ENCODE measurements around the gene AARS2. TPM values are rescaled to one million over a fixed set of nuclear protein-coding genes. Genes with fewer than 3 reads are reported as not detected.

Gene AARS2
- total and polyA plus RNA-seq, 10 of the 15 experiments (the other 5 are each of a cell fraction or from before 2014, with no cell fraction given): 0.71 to 18.3 (median 12.7) TPM

DNA sequence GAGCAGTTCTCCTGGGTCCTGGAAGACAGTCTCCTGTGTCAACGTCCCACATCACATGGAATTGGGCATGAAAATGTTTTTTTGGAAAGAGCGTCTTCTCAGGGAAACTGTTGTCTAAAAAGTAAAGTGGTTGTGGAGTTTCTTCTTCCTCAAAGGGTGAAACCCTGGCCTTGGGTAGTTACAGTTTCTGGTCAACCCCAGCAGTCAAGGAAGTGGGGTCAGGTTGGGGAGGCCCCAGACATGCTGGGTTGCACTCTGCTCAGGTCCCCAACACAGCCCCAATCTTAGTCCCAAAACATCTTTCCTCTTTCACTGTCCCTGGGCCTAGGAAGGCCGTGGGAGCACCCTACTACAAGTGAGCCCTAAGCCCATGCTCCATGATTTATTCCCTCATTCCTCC, 46.8 kb downstream of the AARS2 start:
- WGBS (ENCODE audit: insufficient coverage, insufficient replicate concordance, low lambda C conversion rate, missing lambda C conversion rate): 0% methylated on average over 3 of the region's 3 CpGs
- intact Hi-C loops (cut with micrococcal nuclease; ENCODE audit: unreplicated experiment): no loop called here
- no peaks in the 10 kb centered on the region for H4K20me1 ChIP-seq (ENCODE audit: control insufficient read depth, insufficient read depth)
- POLR2A ChIA-PET: interaction anchor here (0.7 to 1.7 kb wide), 5 partner anchors 10 to 165 kb away, joined by 3 to 6 read pairs (median 3); partner anchors contain the start of genes HSP90AB1 and SLC35B2
- no peak for DNase-seq (ENCODE audit: low read depth, low spot score)
- peak; percentile 88 for FAIRE-seq
- peaks cover 38% of the 10 kb centered on the region for H3K4me1 ChIP-seq (ENCODE audit: control insufficient read depth, insufficient read depth, low read length)
- H3K79me2 ChIP-seq (ENCODE audit: control insufficient read depth, insufficient read depth, low read length): peaks cover 42% of the 10 kb centered on the region
- peak overlapping the region; percentile 61 for H3K4me3 ChIP-seq
- no TSS peak for BruUV-seq (replicated peaks)
- ATAC-seq: peak; percentile 42
- RAD21 ChIA-PET (ENCODE audit: unreplicated experiment): interaction anchor here (0.9 to 4.2 kb wide), 9 partner anchors 10 to 121 kb away, joined by 3 to 36 read pairs (median 5); partner anchors contain the start of gene CDC5L
- SMC1A ChIA-PET (ENCODE audit: uncharacterized antibody, unreplicated experiment): interaction anchor here (0.9 to 4.6 kb wide), 9 partner anchors 10 to 148 kb away, joined by 3 to 79 read pairs (median 5); partner anchors contain the start of genes AARS2 and CDC5L
- no peaks in the 10 kb centered on the region; a peak in 1 of 4 replicates for H3K36me3 ChIP-seq (ENCODE audit: control insufficient read depth in 2 of 2, insufficient read depth in 2 of 2, low read length in 1 of 2)
- peak overlapping the region; percentile 99 for H3K4me2 ChIP-seq (ENCODE audit: control insufficient read depth, insufficient read depth)
- H3K9me3 ChIP-seq (replicated peaks; ENCODE audit: control insufficient read depth, insufficient read depth, low read length): no peaks in the 10 kb centered on the region
- CTCF ChIA-PET: interaction anchor here (0.6 to 6.3 kb wide), 19 partner anchors 11 to 192 kb away, joined by 3 to 163 read pairs (median 7); partner anchors contain the start of genes AARS2 and SLC35B2
- peak overlapping the region; percentile 62 for H3K9ac ChIP-seq (ENCODE audit: control insufficient read depth, insufficient read depth, low read length)
- peak overlapping the region; percentile 99 for H3K27ac ChIP-seq (ENCODE audit: control insufficient read depth, insufficient read depth)
- H3K27me3 ChIP-seq (replicated peaks in 1 of 2; ENCODE audit: control insufficient read depth in 2 of 2, insufficient read depth in 2 of 2, low read length in 1 of 2): peaks cover 1 to 2% of the 10 kb centered on the region in 2 experiments; a peak in 3 of 4 replicates
- H2AFZ ChIP-seq (ENCODE audit: control insufficient read depth, low read depth, low read length): peak overlapping the region; percentile 33
- in situ Hi-C loops (cut with MboI): loop anchor here (5.0 kb wide), 1 partner anchor 71 kb away; no protein-coding TSS in a partner anchor
- peak; percentile 85 for TF ChIP-seq ZNF24 (IDR thresholded peaks at IDR 0.05)
- TF ChIP-seq KLF5 (IDR thresholded peaks at IDR 0.05; ENCODE audit: partially characterized antibody): no peak
- no peak for TF ChIP-seq ESRRA (IDR thresholded peaks at IDR 0.05; ENCODE audit: low read length)
- no peak for TF ChIP-seq ZNF384 (IDR thresholded peaks at IDR 0.05; ENCODE audit: borderline replicate concordance, low read depth, low read length)
- TF ChIP-seq SREBF2 (IDR thresholded peaks at IDR 0.05; ENCODE audit: low read length): no peak
- no peak for TF ChIP-seq RUNX3 (IDR thresholded peaks at IDR 0.05; ENCODE audit: low read length)
- TF ChIP-seq, protein P1, sequence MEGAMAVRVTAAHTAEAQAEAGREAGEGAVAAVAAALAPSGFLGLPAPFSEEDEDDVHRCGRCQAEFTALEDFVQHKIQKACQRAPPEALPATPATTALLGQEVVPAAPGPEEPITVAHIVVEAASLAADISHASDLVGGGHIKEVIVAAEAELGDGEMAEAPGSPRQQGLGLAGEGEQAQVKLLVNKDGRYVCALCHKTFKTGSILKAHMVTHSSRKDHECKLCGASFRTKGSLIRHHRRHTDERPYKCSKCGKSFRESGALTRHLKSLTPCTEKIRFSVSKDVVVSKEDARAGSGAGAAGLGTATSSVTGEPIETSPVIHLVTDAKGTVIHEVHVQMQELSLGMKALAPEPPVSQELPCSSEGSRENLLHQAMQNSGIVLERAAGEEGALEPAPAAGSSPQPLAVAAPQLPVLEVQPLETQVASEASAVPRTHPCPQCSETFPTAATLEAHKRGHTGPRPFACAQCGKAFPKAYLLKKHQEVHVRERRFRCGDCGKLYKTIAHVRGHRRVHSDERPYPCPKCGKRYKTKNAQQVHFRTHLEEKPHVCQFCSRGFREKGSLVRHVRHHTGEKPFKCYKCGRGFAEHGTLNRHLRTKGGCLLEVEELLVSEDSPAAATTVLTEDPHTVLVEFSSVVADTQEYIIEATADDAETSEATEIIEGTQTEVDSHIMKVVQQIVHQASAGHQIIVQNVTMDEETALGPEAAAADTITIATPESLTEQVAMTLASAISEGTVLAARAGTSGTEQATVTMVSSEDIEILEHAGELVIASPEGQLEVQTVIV (IDR thresholded peaks at IDR 0.05; ENCODE audit: borderline replicate concordance, partially characterized antibody): no peak
- TF ChIP-seq BCL11A (IDR thresholded peaks at IDR 0.05; ENCODE audit: low read depth, low read length): no peak
- no peak for TF ChIP-seq NFYA (IDR thresholded peaks at IDR 0.05; ENCODE audit: borderline replicate concordance, low read depth, low read length)
- no peak for TF ChIP-seq HDAC6 (IDR thresholded peaks at IDR 0.05; ENCODE audit: unreplicated experiment)
- TF ChIP-seq IKZF1 (conservative IDR thresholded peaks at IDR 0.05): peak; percentile 64
- 0 out of 2 replicates have a peak, but pooled peaks have one; percentile 47 for TF ChIP-seq TBL1XR1 (IDR thresholded peaks at IDR 0.05; ENCODE audit: low read depth, low read length)
- TF ChIP-seq MYB (IDR thresholded peaks at IDR 0.05; ENCODE audit: borderline replicate concordance, low read depth, low read length): no peak
- no peak for TF ChIP-seq NR2C1 (IDR thresholded peaks at IDR 0.05)
- TF ChIP-seq NR2F1 (conservative IDR thresholded peaks at IDR 0.05): peak; percentile 48; the same call in 1 of the 2 replicates
- TF ChIP-seq ZNF207 (IDR thresholded peaks at IDR 0.05; ENCODE audit: borderline replicate concordance): no peak
- TF ChIP-seq BRCA1 (IDR thresholded peaks at IDR 0.05; ENCODE audit: low read depth, low read length): no peak
- TF ChIP-seq TAF1 (IDR thresholded peaks at IDR 0.05; ENCODE audit: borderline replicate concordance, low read depth, low read length): 0 out of 2 replicates have a peak, but pooled peaks have one; percentile 28
- no peak for TF ChIP-seq CHD2 (IDR thresholded peaks at IDR 0.05; ENCODE audit: borderline replicate concordance, low read depth, low read length)
- no peak; the same call in 1 of the 2 replicates for TF ChIP-seq CBFB (IDR thresholded peaks at IDR 0.05; ENCODE audit: low read depth)
- no peak for TF ChIP-seq POLR2AphosphoS2 (IDR thresholded peaks at IDR 0.05; ENCODE audit: low read depth, low read length)
- TF ChIP-seq BMI1 (IDR thresholded peaks at IDR 0.05; ENCODE audit: borderline replicate concordance): no peak
